Panc1 (cell line): ENCODE data around the gene KIAA1217. TPM values are rescaled to one million over a fixed set of nuclear protein-coding genes. Genes with fewer than 3 reads are reported as not detected.

ENCODE experiments used
- ATAC-seq: fragments of 200-7000 bp; cut with Tn5 transposase; 2 replicates; pipeline ENCODE4 v1.9.1; 2020; ENCODE audit warnings: mild to moderate bottlenecking, moderate library complexity
- BruUV-seq: library from RNA; stranded (reverse); fragments of 400-500 nt; replicated peaks from 2 replicates; lab custom pipeline; 2021; lab: Mats Ljungman, UMichigan
- CTCF ChIA-PET: fragments of 300-600 bp; sonication (Branson Sonifier 250); formaldehyde crosslinking; loops from one replicate; lab custom pipeline; 2022; ENCODE audit warnings: antibody characterized with exemption; lab: Charles Lee
- POLR2A ChIA-PET: fragments of 300-600 bp; sonication (Branson Sonifier 250); formaldehyde crosslinking; loops from one replicate; lab custom pipeline; 2022; ENCODE audit warnings: antibody characterized with exemption; lab: Charles Lee
- DNase-seq: peaks from one replicate; pipeline ENCODE4 v3.0.0-alpha.2; 2010; ENCODE audit warnings: low read depth, low spot score
- H3K27ac ChIP-seq: 2 replicates; pipeline ENCODE4 v1.5.1; 2011; ENCODE audit warnings: mild to moderate bottlenecking, low read length, inconsistent platforms
- H3K27me3 ChIP-seq: fragments of 200-500 bp; sonication (Bioruptor generic); 2 replicates; pipeline ENCODE4 v1.6.0; 2014; ENCODE audit warnings: low read length, inconsistent platforms; ENCODE audit not compliant: control insufficient read depth, insufficient read depth
- H3K36me3 ChIP-seq: fragments of 200-500 bp; sonication (Bioruptor generic); 2 replicates; pipeline ENCODE4 v1.5.1; 2014; ENCODE audit warnings: inconsistent platforms, mild to moderate bottlenecking, low read length, moderate library complexity; ENCODE audit not compliant: control insufficient read depth, insufficient read depth
- H3K4me1 ChIP-seq: 2 replicates; pipeline ENCODE4 v1.5.1; 2011; ENCODE audit warnings: inconsistent platforms, mild to moderate bottlenecking, low read length, moderate library complexity; ENCODE audit not compliant: control insufficient read depth, insufficient read depth
- H3K4me3 ChIP-seq, 2 experiments: 2 replicates each; pipeline ENCODE4 v1.5.1; 2011 to 2012; ENCODE audit warnings: low read depth in 2 of 2, low read length in 2 of 2, mild to moderate bottlenecking in 2 of 2, inconsistent platforms in 1 of 2, moderate library complexity in 1 of 2
- H3K9me3 ChIP-seq: fragments of 200-500 bp; sonication (Bioruptor generic); 2 replicates; pipeline ENCODE4 v1.5.1; 2014; ENCODE audit warnings: low read depth, mild to moderate bottlenecking, inconsistent platforms, low read length, moderate library complexity; ENCODE audit not compliant: control insufficient read depth, insufficient read depth
- POLR2AphosphoS5 ChIP-seq: IDR thresholded peaks from 2 replicates; pipeline ENCODE4 v1.6.1; 2012; ENCODE audit warnings: mild to moderate bottlenecking, low read depth, low read length, moderate library complexity
- SIN3A ChIP-seq: IDR thresholded peaks from 2 replicates; pipeline ENCODE4 v1.6.1; 2012; ENCODE audit warnings: low read depth, mild to moderate bottlenecking, low read length, moderate library complexity, borderline replicate concordance; ENCODE audit not compliant: insufficient read depth
- TCF7L2 ChIP-seq: IDR thresholded peaks from 2 replicates; pipeline ENCODE4 v1.6.1; 2011; ENCODE audit warnings: mild to moderate bottlenecking, low read depth, low read length, inconsistent platforms
- in situ Hi-C: cut with HindIII; loops from 2 replicates; pipeline ENCODE4 v1.10.0; 2016; ENCODE audit warnings: low sequenced_read_pairs, low pct_unique_long_range_greater_than_20kb
- intact Hi-C: fragments of 100-400 bp; cut with micrococcal nuclease; formaldehyde crosslinking; loops from one replicate; pipeline ENCODE4 v1.10.0; 2022; ENCODE audit not compliant: unreplicated experiment
- total RNA-seq: library from RNA; stranded (reverse); gene quantifications from one replicate; pipeline ENCODE4 v1.2.1, GENCODE V29; 2021; ENCODE audit not compliant: unreplicated experiment
- TF ChIP-seq, protein P1 (sequence below), 2 experiments: IDR thresholded peaks; 2 replicates each; pipeline ENCODE4 v1.6.1; 2011 to 2012; ENCODE audit warnings: low read depth in 2 of 2, control low read depth in 1 of 2, low read length in 1 of 2, mild to moderate bottlenecking in 1 of 2, moderate library complexity in 1 of 2; ENCODE audit not compliant: insufficient read depth in 1 of 2
- TF ChIP-seq, protein P2 (sequence below): fragments of 450-650 bp; IDR thresholded peaks from 2 replicates; pipeline ENCODE4 v1.5.1; 2017; ENCODE audit warnings: mild to moderate bottlenecking

The KIAA1217 gene
- total RNA-seq, 1 experiment from 2014 or later = 11.6 TPM

DNA sequence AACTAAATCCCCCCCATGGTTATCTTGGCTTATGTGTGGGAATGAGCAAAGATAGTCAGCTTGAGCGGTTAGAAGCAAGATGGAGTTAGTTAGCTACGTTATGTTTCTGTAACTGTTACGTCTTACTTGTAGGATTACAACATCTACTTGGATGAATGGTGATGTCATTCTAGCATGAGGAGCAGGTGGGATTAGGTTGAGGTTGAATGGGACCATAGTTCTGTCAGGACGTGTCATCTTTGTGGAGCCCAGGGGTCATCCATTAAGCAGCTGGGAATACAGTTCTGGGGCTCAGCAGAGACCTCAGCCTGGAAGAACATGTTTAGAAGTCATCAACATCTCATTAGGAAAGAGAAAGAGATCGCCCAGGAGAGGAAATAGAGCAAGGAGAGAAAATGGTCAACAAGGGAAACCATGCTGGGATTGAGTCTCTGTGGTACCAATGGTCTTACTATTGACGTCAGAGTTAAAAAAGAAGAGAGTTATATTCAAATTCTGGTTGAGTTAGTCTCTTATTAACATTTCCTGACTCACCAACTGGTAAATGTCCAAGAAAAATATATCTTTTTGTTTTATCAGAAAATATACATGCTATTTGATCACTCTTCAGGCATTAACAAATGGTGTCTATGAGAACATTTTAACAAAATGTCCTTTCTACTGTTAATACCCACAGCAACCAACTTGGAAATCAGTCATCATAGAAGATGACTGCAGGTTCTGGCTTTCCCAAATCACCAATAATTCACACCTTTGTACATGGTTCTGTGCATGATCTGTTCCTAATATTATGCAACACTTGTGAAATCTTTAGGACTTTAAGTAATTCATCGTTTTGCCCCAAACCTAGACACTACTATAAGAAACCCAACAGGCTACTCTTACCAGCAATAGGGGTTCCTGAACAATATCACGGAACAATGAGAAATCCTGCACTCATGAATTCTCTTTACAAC lies 96.9 kb downstream of the KIAA1217 start:
- Histone ChIP-seq H3K27ac (no peak overlapping the region), H3K27me3 (no peaks in the 10 kb centered on the region), H3K4me3 (no peak overlapping the region), H3K4me1 (no peaks in the 10 kb centered on the region), H3K9me3 (no peaks in the 10 kb centered on the region), H3K36me3 (no peaks in the 10 kb centered on the region)
- DNase-seq = no peak
- intact Hi-C loops = no loop called here
- TF ChIP-seq, protein P1, sequence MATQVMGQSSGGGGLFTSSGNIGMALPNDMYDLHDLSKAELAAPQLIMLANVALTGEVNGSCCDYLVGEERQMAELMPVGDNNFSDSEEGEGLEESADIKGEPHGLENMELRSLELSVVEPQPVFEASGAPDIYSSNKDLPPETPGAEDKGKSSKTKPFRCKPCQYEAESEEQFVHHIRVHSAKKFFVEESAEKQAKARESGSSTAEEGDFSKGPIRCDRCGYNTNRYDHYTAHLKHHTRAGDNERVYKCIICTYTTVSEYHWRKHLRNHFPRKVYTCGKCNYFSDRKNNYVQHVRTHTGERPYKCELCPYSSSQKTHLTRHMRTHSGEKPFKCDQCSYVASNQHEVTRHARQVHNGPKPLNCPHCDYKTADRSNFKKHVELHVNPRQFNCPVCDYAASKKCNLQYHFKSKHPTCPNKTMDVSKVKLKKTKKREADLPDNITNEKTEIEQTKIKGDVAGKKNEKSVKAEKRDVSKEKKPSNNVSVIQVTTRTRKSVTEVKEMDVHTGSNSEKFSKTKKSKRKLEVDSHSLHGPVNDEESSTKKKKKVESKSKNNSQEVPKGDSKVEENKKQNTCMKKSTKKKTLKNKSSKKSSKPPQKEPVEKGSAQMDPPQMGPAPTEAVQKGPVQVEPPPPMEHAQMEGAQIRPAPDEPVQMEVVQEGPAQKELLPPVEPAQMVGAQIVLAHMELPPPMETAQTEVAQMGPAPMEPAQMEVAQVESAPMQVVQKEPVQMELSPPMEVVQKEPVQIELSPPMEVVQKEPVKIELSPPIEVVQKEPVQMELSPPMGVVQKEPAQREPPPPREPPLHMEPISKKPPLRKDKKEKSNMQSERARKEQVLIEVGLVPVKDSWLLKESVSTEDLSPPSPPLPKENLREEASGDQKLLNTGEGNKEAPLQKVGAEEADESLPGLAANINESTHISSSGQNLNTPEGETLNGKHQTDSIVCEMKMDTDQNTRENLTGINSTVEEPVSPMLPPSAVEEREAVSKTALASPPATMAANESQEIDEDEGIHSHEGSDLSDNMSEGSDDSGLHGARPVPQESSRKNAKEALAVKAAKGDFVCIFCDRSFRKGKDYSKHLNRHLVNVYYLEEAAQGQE (IDR thresholded peaks at IDR 0.05; ENCODE audit: insufficient read depth in 1 of 2, low read depth in 2 of 2, low read length in 1 of 2) = no peak
- TF ChIP-seq TCF7L2 (no peak), POLR2AphosphoS5 (no peak), SIN3A (no peak)
- TF ChIP-seq, protein P2, sequence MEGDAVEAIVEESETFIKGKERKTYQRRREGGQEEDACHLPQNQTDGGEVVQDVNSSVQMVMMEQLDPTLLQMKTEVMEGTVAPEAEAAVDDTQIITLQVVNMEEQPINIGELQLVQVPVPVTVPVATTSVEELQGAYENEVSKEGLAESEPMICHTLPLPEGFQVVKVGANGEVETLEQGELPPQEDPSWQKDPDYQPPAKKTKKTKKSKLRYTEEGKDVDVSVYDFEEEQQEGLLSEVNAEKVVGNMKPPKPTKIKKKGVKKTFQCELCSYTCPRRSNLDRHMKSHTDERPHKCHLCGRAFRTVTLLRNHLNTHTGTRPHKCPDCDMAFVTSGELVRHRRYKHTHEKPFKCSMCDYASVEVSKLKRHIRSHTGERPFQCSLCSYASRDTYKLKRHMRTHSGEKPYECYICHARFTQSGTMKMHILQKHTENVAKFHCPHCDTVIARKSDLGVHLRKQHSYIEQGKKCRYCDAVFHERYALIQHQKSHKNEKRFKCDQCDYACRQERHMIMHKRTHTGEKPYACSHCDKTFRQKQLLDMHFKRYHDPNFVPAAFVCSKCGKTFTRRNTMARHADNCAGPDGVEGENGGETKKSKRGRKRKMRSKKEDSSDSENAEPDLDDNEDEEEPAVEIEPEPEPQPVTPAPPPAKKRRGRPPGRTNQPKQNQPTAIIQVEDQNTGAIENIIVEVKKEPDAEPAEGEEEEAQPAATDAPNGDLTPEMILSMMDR = no peak
- no TSS peak for BruUV-seq
- ChIA-PET CTCF (no interaction called here), POLR2A (no interaction called here)
- in situ Hi-C loops = no loop called here
- ATAC-seq = no peak

DNA sequence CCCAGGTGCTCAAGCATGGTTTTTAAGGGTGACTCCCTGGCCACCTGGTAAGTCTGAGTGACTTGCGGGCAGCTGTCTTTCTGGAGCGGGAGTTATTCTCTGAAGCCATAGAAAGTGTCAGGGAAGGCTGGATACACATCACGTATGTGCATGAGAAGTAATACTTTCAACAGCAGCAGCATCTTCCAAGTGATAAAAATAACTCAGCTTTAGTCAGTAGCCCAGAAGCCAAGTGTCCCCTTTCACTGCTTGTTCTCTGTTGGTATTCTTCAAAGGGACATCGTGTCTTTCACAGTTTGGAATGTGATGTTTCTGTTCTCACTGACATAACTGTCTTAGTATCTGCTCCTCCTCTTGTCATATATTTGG lies 97.6 kb downstream of the KIAA1217 start:
- ChIA-PET CTCF (no interaction called here), POLR2A (no interaction called here)
- Histone ChIP-seq H3K27ac (no peak overlapping the region), H3K27me3 (no peaks in the 10 kb centered on the region), H3K9me3 (no peaks in the 10 kb centered on the region), H3K36me3 (no peaks in the 10 kb centered on the region), H3K4me3 (no peak overlapping the region), H3K4me1 (no peaks in the 10 kb centered on the region)
- intact Hi-C loops (no loop called here), in situ Hi-C loops (no loop called here)
- BruUV-seq = no TSS peak
- DNase-seq (no peak), ATAC-seq (no peak)
- TF ChIP-seq, protein P2 = no peak
- TF ChIP-seq SIN3A (no peak), TCF7L2 (no peak), POLR2AphosphoS5 (no peak)
- TF ChIP-seq, protein P1 (IDR thresholded peaks at IDR 0.05; ENCODE audit: insufficient read depth in 1 of 2, low read depth in 2 of 2, low read length in 1 of 2) = no peak
